ENCODE measurements around the gene TRIM65.

GRCh38 chr17:75840799-75841164, 56.0 kb downstream of the TRIM65 start:
- TF ChIP-seq CTCF (IDR thresholded peaks at IDR 0.05; ENCODE audit: poor library complexity) (no peak), EZH2 (IDR thresholded peaks at IDR 0.05; ENCODE audit: borderline replicate concordance) (no peak), EZH2phosphoT487 (IDR thresholded peaks at IDR 0.05; ENCODE audit: low read depth, severe bottlenecking, unreplicated experiment) (no peak)

All from hepatocyte (in vitro differentiated cells).